GM19043 (cell line): ENCODE measurements around the gene STIM1.
"Not testable (repeated sequence)": the region's sequence is repeated elsewhere in the genome, so short reads cannot be mapped to it uniquely, and the experiment has no call there.

Experiments
- ATAC-seq: cut with Tn5 transposase; IDR thresholded peaks from one replicate; pipeline ENCODE4 v1.9.1; 2021; ENCODE audit warnings: low read depth; ENCODE audit not compliant: unreplicated experiment

STIM1 gene

GRCh38 chr11:4085575-4085974, 230.1 kb downstream of the STIM1 start:
- ATAC-seq: no peak

- no peak for ATAC-seq
These were observed 231.3 kb downstream of the STIM1 start for GRCh38 chr11:4086575-4087353.

GRCh38 chr11:4087551-4087950, 232.1 kb downstream of the STIM1 start:
- ATAC-seq: no peak

- ATAC-seq: no peak
These were observed 234.8 kb downstream of the STIM1 start for GRCh38 chr11:4090258-4090657.

- ATAC-seq: no peak
These were observed 236.6 kb downstream of the STIM1 start for GRCh38 chr11:4092026-4092425.

- ATAC-seq: no peak
These were observed 238.3 kb downstream of the STIM1 start for GRCh38 chr11:4093519-4094347.

- ATAC-seq: peak; percentile 95
These were observed 239.2 kb downstream of the STIM1 start, which contains the start of gene RRM1 for GRCh38 chr11:4094348-4095291. RRM1 (plus strand) TSS chr11:4094799; CDS start chr11:4095013, 214 bp downstream.

GRCh38 chr11:4095509-4096230, 240.2 kb downstream of the STIM1 start:
- ATAC-seq: no peak

GRCh38 chr11:4098026-4098621, 242.7 kb downstream of the STIM1 start:
- no peak for ATAC-seq

GRCh38 chr11:4102711-4103110, 247.2 kb downstream of the STIM1 start:
- ATAC-seq: no peak

GRCh38 chr11:4103269-4103668, 247.8 kb downstream of the STIM1 start:
- no peak for ATAC-seq

- ATAC-seq: no peak
These were observed 250.5 kb downstream of the STIM1 start for GRCh38 chr11:4105916-4106315.

- no peak for ATAC-seq
These were observed 256.4 kb downstream of the STIM1 start for GRCh38 chr11:4111834-4112233.

- no peak for ATAC-seq
These were observed 259.7 kb downstream of the STIM1 start for GRCh38 chr11:4115128-4115527.

- no peak for ATAC-seq
These were observed 262.6 kb downstream of the STIM1 start for GRCh38 chr11:4118107-4118506.

- ATAC-seq: no peak
These were observed 267.8 kb downstream of the STIM1 start for GRCh38 chr11:4123218-4123617.

- ATAC-seq: no peak
These were observed 269.7 kb downstream of the STIM1 start for GRCh38 chr11:4125141-4125540.

- ATAC-seq: no peak
These were observed 271.9 kb downstream of the STIM1 start for GRCh38 chr11:4127357-4127756.

GRCh38 chr11:4130219-4130618, 274.8 kb downstream of the STIM1 start:
- ATAC-seq: not testable (repeated sequence)

GRCh38 chr11:4134806-4135205, 279.3 kb downstream of the STIM1 start:
- ATAC-seq: no peak
